ENCODE results near the gene ECEL1. TPM values are rescaled to one million over a fixed set of nuclear protein-coding genes. Genes with fewer than 3 reads are reported as not detected.
"Not testable (repeated sequence)": the region's sequence is repeated elsewhere in the genome, so short reads cannot be mapped to it uniquely, and the experiment has no call there.

Gene ECEL1
- total RNA-seq, 2 donors from 2014 or later: not detected

DNA sequence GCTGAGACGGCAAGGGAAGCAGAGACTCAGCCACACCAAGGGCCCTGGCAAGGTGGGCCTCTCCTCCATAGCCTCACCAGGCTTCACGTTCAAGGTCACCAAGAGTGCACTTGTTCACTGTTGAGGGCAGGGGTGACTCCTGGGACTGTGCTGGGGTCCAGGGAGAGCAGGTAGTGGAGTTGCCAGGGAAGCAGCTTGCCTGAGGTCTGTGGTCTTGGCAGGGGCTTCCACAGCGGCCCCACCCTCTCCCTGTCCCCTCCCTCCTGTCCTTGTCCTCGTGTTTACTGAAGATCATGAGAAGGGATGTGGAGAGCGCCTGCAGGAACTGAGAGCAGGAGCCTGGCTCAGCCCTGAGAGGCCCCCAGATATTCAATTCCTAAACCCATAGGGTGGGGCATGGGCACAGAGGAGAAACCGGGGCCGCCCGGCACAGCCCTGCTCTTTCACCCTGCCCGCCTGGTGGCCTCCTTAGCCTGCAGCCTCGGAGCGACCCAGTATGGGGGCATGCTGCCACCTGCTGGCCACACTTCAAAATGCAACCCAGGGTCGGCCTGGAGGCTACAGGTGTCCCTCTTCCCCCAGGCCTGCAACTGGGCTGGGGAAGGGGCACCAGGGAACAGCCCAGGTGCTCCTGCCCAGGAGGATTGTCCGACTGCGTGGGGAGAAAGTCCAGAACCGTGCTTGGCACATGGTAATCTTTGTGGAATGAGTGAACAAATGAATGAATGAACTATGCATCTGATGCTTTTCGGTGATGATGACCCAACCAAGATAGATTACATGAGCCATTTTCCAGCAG is 47.2 kb downstream of the ECEL1 start:
- not testable (repeated sequence) for H3K4me1 Mint-ChIP-seq; H3K36me3 Mint-ChIP-seq (ENCODE audit: low read depth); H3K9me3 ChIP-seq (ENCODE audit: control insufficient read depth, low read length, poor library complexity, severe bottlenecking); H3K4me3 Mint-ChIP-seq; H3K27ac Mint-ChIP-seq
- H3K27me3 Mint-ChIP-seq: peaks cover 14% of the 10 kb centered on the region
- ATAC-seq (peak; percentile 89), DNase-seq (peak; percentile 68 to 90 (median 71))

DNA sequence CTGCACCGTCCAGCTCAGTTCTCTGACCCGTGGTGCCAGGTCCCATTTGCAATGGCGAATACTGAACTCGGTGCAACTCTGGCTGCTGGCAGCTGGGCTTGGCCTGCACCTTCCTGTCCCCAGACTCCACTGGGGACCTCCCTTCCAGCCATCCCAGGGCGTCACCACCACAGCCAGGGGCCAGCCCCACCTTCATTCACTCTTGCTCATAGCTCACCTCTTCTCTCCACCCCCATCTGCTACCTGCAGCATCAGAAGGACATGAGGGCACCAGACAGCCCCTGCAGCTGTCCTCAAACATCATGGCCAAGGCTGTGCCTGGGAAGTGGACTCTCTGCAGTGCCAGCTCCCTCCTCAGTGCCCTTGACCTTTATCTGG is 47.9 kb downstream of the ECEL1 start:
- H3K4me1 Mint-ChIP-seq: peaks cover 8% of the 10 kb centered on the region
- no peak overlapping the region for H3K4me3 Mint-ChIP-seq
- no peak overlapping the region for H3K27ac Mint-ChIP-seq
- ATAC-seq (no peak), DNase-seq (no peak)
- H3K9me3 ChIP-seq (ENCODE audit: control insufficient read depth, low read length, poor library complexity, severe bottlenecking): no peaks in the 10 kb centered on the region
- peaks cover 17% of the 10 kb centered on the region for H3K27me3 Mint-ChIP-seq
- no peaks in the 10 kb centered on the region for H3K36me3 Mint-ChIP-seq (ENCODE audit: low read depth)

DNA sequence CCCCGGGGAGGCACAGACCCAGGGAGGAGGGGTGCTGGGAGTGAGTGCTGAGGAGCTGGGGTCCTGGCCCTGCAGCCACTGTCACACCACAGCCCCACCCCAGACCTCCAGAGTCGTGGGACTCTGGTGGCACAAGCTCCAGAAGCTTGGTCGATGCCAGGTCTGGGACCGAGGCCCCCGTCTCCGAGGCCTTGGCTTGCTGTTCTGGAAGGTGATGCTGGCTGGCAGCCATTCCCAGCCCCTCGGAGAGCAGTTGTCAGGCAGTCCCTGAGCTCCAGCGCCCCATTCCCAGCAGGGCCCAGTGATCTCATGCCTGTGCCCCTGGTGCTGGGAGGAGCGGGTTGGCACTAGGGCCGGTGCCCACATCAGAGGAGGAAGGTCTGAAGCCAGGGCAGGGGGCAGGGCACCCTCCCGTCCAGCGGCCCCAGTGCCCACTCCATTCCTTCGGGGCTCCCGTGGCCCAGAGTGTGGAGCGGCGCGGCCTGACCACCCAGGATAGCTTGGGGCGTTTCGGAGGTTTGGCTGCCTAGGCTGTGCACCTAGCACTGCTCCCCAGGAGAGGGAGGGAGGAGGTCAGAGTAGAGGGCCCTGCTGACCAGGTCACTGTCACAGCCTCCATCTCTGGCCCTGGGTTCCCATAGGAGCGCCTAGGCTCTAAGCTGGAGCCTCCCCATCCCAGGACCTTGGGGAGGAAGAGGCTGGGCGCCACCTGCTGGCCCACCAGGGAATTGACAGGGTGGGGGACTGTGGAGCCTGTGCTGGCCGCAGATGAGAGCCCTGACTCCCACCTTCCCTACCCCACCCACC is 48.5 kb downstream of the ECEL1 start:
- DNase-seq (peak in 2 of 3 donors; percentile 23 to 27), ATAC-seq (peak; percentile 50)
- H3K9me3 ChIP-seq (ENCODE audit: control insufficient read depth, low read length, poor library complexity, severe bottlenecking): no peaks in the 10 kb centered on the region
- H3K4me1 Mint-ChIP-seq: peaks cover 8% of the 10 kb centered on the region
- no peak overlapping the region for H3K4me3 Mint-ChIP-seq
- peaks cover 17% of the 10 kb centered on the region for H3K27me3 Mint-ChIP-seq
- H3K36me3 Mint-ChIP-seq (ENCODE audit: low read depth): no peaks in the 10 kb centered on the region
- H3K27ac Mint-ChIP-seq: no peak overlapping the region

DNA sequence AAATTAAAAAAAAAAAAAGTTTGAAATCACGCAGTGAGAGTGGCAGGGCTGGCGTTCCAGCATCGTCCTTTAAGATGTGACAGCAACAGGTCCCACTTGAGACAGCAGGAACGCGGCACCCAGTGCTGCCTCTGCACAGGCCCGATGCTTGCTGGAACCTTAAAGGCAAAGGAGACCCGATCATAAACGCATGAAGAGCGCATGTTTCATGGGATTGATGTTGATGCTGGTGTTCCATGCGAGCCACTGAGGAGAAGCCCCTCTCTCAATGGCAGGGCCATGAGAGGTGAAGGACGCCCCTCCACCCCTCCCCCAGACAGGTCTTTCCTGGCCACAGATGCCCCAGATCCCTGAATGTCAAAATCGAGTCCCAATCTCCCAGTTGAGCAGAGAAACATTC is 49.5 kb downstream of the ECEL1 start:
- Mint-ChIP-seq H3K4me1 (peaks cover 8% of the 10 kb centered on the region), H3K27ac (no peak overlapping the region), H3K27me3 (peaks cover 17% of the 10 kb centered on the region), H3K4me3 (no peak overlapping the region), H3K36me3 (ENCODE audit: low read depth) (no peaks in the 10 kb centered on the region)
- DNase-seq (no peak), ATAC-seq (no peak)
- no peaks in the 10 kb centered on the region for H3K9me3 ChIP-seq (ENCODE audit: control insufficient read depth, low read length, poor library complexity, severe bottlenecking)

DNA sequence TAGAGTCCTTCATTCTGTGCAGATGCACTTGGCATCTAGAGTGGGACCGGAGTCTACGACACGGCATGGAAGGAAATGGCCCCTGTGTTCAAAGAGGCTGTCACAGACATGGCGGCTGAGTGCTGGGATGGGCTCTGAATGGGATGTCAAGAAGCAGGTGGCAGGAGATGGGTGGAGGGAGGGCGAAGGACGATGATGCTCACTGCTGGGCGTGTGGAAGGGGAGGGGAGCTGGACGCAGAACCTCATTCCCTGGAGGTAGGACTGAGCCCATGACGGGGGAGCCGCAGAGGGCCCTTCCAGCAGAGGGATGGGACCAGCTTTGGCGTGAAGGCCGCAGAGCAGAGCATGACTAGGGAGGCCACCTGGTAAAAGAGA is 50.5 kb downstream of the ECEL1 start:
- no peaks in the 10 kb centered on the region for H3K9me3 ChIP-seq (ENCODE audit: control insufficient read depth, low read length, poor library complexity, severe bottlenecking)
- no peak overlapping the region for H3K4me3 Mint-ChIP-seq
- H3K27me3 Mint-ChIP-seq: peaks cover 17% of the 10 kb centered on the region
- ATAC-seq (no peak), DNase-seq (no peak)
- peaks cover 8% of the 10 kb centered on the region for H3K4me1 Mint-ChIP-seq
- no peak overlapping the region for H3K27ac Mint-ChIP-seq
- no peaks in the 10 kb centered on the region for H3K36me3 Mint-ChIP-seq (ENCODE audit: low read depth)

DNA sequence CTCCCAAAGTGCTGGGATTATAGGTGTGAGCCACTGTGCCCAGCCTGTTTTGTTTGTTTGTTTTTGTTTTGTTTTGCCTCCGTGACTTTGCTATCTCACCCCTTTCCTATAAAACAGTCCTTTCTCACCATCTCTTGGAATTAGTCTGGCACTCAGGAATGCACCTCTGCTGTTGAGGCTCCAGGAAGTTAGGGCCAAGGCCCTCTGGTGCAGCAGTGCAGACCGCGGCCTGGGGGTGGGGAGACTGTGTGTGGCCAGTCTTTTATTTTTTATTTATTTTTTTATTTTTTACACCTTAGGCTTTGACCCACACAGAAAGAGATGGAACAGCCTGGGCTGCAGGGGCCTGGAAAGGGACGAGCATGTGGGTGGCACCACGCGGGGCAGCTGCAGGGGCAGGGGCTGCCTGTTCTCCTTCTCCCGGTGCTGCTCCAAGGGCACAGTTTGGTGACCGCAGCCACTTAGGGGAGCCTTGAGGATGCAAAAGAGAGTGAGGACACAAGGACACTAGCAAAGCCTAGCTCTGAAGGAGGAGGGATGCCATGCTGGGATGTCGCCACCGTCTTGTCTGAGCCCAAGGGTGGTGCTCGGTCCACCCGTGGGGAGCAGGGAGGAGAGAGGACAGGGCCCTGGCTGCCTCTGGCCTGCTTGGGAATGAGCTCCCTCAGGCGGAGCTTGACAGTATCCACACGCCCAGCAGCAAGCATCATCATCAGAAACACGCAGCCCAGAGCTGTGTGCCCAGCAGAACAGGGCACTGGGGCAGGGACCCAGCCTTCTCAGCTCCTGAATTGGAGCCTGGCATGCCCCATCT is 51.0 kb downstream of the ECEL1 start:
- ATAC-seq (no peak), DNase-seq (no peak)
- Mint-ChIP-seq H3K4me3 (no peak overlapping the region), H3K27me3 (peaks cover 17% of the 10 kb centered on the region), H3K27ac (no peak overlapping the region), H3K4me1 (peaks cover 8% of the 10 kb centered on the region), H3K36me3 (ENCODE audit: low read depth) (no peaks in the 10 kb centered on the region)
- no peaks in the 10 kb centered on the region for H3K9me3 ChIP-seq (ENCODE audit: control insufficient read depth, low read length, poor library complexity, severe bottlenecking)

DNA sequence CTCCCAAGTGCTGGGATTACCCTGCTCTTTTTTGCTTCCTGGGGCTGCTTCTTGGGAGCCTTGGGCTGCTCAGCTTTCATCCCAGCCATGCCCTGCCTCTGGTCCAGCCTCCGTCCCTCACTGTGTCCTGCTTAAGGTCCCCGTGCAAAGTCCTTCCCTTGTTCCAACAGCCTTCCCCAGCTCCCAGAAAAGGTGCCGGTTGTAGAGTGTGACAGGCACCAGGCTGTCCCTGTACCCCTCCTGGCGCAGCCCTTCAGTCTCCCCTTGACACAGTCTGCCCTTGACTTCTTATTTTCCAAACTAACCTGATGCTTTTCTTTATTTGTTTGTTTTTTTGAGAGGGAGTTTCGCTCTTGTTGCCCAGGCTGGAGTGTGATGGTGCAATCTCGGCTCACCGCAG is 51.8 kb downstream of the ECEL1 start:
- Mint-ChIP-seq H3K4me3 (no peak overlapping the region), H3K27ac (no peak overlapping the region), H3K4me1 (peaks cover 8% of the 10 kb centered on the region), H3K36me3 (ENCODE audit: low read depth) (no peaks in the 10 kb centered on the region), H3K27me3 (peaks cover 16% of the 10 kb centered on the region)
- DNase-seq (no peak), ATAC-seq (no peak)
- H3K9me3 ChIP-seq (ENCODE audit: control insufficient read depth, low read length, poor library complexity, severe bottlenecking): no peaks in the 10 kb centered on the region

DNA sequence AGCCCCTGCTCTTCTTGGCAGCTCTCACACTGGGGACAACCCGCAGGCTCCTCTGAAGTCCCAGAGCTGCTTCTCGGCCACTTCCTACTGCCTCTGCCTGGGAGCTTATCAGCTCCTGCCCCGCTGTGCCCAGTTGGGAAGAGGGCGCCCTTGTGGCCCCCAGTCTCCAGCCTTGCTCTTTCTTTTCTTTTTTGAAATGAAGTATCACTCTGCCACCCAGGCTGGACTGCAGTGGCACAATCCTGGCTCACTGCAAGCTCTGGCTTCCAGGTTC is 52.3 kb downstream of the ECEL1 start:
- no peaks in the 10 kb centered on the region for H3K36me3 Mint-ChIP-seq (ENCODE audit: low read depth)
- DNase-seq: no peak
- H3K4me1 Mint-ChIP-seq: peaks cover 6% of the 10 kb centered on the region
- H3K9me3 ChIP-seq (ENCODE audit: control insufficient read depth, low read length, poor library complexity, severe bottlenecking): no peaks in the 10 kb centered on the region
- H3K27me3 Mint-ChIP-seq: peaks cover 12% of the 10 kb centered on the region
- ATAC-seq: no peak
- H3K27ac Mint-ChIP-seq: no peak overlapping the region
- no peak overlapping the region for H3K4me3 Mint-ChIP-seq

DNA sequence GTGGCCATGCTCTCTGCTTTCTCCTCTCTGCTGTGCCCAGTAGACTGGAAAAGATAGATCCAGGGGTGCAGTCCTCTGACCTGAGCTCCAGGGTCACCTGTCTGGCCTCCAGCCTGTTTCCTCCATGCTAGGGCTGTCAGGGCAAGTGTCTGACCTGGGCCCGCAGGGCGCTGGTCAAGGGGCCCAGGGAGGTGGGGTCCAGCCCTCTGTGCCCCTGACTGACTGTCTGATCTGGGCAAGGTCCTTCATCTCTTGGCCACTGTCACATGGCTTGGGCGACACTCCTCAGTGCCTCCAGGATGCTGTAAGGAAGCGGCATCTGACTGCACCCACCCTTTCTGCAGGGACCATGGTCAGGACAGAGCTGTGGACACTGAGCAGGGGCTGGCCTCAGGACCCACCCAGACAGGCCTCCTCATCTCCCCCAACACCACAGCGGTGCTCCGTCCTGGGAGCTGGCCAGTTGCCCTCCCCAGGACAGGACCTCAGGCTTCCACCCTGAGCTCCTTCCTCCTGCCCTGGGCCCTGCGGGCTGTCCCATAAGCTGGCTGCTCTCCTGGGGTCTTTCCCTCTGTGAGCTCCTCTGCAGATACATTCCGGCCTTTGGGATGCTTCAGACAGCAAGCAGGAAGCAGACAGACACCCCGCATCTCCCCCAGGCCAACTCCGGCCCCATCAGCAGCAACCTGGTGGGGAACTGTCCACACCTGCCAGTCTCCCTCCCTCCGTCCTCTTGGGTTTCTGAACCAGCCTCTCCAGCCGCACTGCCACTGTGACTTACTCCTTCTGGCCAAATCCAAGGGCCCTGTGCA is 52.9 kb downstream of the ECEL1 start:
- no peaks in the 10 kb centered on the region for H3K36me3 Mint-ChIP-seq (ENCODE audit: low read depth)
- H3K27ac Mint-ChIP-seq: no peak overlapping the region
- no peak overlapping the region for H3K4me3 Mint-ChIP-seq
- no peaks in the 10 kb centered on the region for H3K9me3 ChIP-seq (ENCODE audit: control insufficient read depth, low read length, poor library complexity, severe bottlenecking)
- peaks cover 2% of the 10 kb centered on the region for H3K4me1 Mint-ChIP-seq
- H3K27me3 Mint-ChIP-seq: peaks cover 6% of the 10 kb centered on the region
- ATAC-seq (no peak), DNase-seq (no peak)

DNA sequence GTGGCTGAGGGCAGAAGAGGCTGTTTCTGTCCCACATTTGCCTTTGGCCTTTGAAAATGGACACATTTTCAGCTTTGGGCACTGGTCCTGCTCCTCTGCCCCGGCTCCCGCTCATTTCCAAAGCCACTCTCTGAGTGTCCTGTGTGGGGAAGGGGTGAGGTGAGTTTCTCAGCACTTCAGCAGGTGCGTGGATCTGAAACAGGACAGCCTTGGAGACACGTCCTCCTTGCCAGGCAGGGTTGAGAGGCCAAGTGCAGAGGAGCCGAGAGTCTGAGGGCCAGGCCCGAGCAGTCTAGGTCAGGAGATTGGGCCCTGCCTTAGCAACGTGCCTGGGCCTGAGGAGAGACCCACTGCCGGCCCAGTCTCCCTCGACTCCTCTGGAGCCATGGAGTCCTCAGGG is 53.5 kb downstream of the ECEL1 start:
- Mint-ChIP-seq H3K27me3 (peaks cover 6% of the 10 kb centered on the region), H3K36me3 (ENCODE audit: low read depth) (no peaks in the 10 kb centered on the region), H3K27ac (no peak overlapping the region), H3K4me1 (peaks cover 2% of the 10 kb centered on the region), H3K4me3 (no peak overlapping the region)
- no peak for DNase-seq
- no peaks in the 10 kb centered on the region for H3K9me3 ChIP-seq (ENCODE audit: control insufficient read depth, low read length, poor library complexity, severe bottlenecking)
- no peak for ATAC-seq

DNA sequence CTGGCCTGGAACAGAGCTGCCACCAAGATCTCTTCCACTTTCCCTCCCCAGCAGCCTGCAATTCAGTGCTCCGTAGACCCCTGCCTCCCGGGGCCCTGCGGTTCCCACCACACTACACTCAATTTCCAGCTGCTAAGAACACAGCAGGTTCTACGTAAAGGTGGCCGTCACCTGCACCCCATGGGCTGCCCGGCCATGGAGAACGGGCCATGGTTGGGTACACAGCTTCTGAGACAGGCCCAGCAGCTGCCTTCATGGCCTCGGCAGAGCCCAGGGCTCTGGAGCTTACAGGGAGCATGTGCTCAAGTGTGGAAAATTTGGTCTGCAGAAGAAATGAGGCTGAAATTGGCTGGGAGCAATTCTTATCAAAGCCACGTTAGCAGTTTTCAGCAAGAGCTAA is 54.0 kb downstream of the ECEL1 start:
- H3K4me1 Mint-ChIP-seq; H3K27ac Mint-ChIP-seq; H3K27me3 Mint-ChIP-seq; H3K4me3 Mint-ChIP-seq; ATAC-seq; DNase-seq; H3K36me3 Mint-ChIP-seq (ENCODE audit: low read depth); H3K9me3 ChIP-seq (ENCODE audit: control insufficient read depth, low read length, poor library complexity, severe bottlenecking): not testable (repeated sequence)

DNA sequence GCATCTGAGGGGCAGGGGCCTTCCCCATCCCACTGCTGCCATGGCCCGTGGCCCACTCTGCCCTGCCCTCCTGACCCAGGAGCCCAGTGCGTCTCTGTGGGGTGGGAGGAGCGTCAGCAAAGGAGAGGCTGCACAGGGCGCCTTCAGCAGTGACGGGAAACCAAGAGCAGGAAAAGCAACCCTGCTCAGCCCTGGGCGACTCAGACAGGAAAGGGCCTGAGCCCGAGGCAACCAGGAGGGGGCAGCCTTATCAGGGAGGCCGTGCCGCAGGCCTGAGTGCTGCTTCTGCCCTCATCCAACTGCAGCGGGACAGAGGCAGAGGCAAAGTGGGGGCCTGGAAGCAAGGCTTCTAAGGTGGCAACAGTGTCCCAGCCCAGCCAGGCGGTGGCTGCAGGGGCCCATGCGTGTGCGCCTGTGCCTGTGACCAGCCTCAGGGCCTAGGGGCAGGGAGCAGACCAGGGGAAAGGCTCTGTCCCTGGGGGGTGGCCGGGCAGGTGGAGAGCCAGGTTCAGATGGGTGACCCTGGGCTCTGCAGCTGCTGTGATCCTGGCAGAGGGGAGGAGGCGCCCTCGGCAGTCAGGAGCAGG is 54.9 kb downstream of the ECEL1 start:
- H3K4me3 Mint-ChIP-seq: no peak overlapping the region
- H3K9me3 ChIP-seq (ENCODE audit: control insufficient read depth, low read length, poor library complexity, severe bottlenecking): no peaks in the 10 kb centered on the region
- DNase-seq (no peak), ATAC-seq (no peak)
- H3K27ac Mint-ChIP-seq: no peak overlapping the region
- no peaks in the 10 kb centered on the region for H3K4me1 Mint-ChIP-seq
- peaks cover 6% of the 10 kb centered on the region for H3K27me3 Mint-ChIP-seq
- H3K36me3 Mint-ChIP-seq (ENCODE audit: low read depth): no peaks in the 10 kb centered on the region
